ENCODE measurements around the gene SLC26A1. TPM values are rescaled to one million over a fixed set of nuclear protein-coding genes. Genes with fewer than 3 reads are reported as not detected.
"Not testable (repeated sequence)": the region's sequence is repeated elsewhere in the genome, so short reads cannot be mapped to it uniquely, and the experiment has no call there.

The SLC26A1 gene
- total and polyA plus RNA-seq, 2 donors, result 0.14 to 0.41 TPM

GRCh38 chr4:982814-983213, 10.4 kb downstream of the SLC26A1 start:
- Histone ChIP-seq H3K27me3 (ENCODE audit: control insufficient read depth in 2 of 2, insufficient read depth in 1 of 2, low read length in 1 of 2) (peaks cover 0 to 11% of the 10 kb centered on the region in 2 donors), H3K4me3 (ENCODE audit: low read length in 2 of 2) (no peak overlapping the region), H3K36me3 (ENCODE audit: control insufficient read depth in 2 of 2, insufficient read depth in 2 of 2, low read length in 1 of 2) (no peaks in the 10 kb centered on the region), H3K9me3 (ENCODE audit: control insufficient read depth in 2 of 2, insufficient read depth in 1 of 2, low read length in 1 of 2) (no peaks in the 10 kb centered on the region), H3K4me1 (ENCODE audit: control insufficient read depth in 2 of 2, insufficient read depth in 2 of 2, low read length in 2 of 2) (peaks cover 21 to 24% of the 10 kb centered on the region in 2 donors), H3K27ac (ENCODE audit: low read depth in 1 of 2, low read length in 1 of 2) (no peak overlapping the region)
- DNase-seq (ENCODE audit: low read depth in 6 of 9, low spot score in 9 of 9), result no peak
- WGBS, result 97% methylated on average over 15 of the region's 15 CpGs

- H3K4me1 ChIP-seq (ENCODE audit: control insufficient read depth in 2 of 2, insufficient read depth in 2 of 2, low read length in 2 of 2), result peaks cover 16 to 18% of the 10 kb centered on the region in 2 donors
- H3K27ac ChIP-seq (ENCODE audit: low read depth in 1 of 2, low read length in 1 of 2), result no peak overlapping the region
- peaks cover 0 to 11% of the 10 kb centered on the region in 2 donors for H3K27me3 ChIP-seq (ENCODE audit: control insufficient read depth in 2 of 2, insufficient read depth in 1 of 2, low read length in 1 of 2)
- no peak overlapping the region for H3K4me3 ChIP-seq (ENCODE audit: low read length in 2 of 2)
- no peak for DNase-seq (ENCODE audit: low read depth in 6 of 9, low spot score in 9 of 9)
- WGBS, result 97% methylated on average over 17 of the region's 17 CpGs
- no peaks in the 10 kb centered on the region for H3K36me3 ChIP-seq (ENCODE audit: control insufficient read depth in 2 of 2, insufficient read depth in 2 of 2, low read length in 1 of 2)
- H3K9me3 ChIP-seq (ENCODE audit: control insufficient read depth in 2 of 2, insufficient read depth in 1 of 2, low read length in 1 of 2), result no peaks in the 10 kb centered on the region
These were observed 10.9 kb downstream of the SLC26A1 start for GRCh38 chr4:982291-982690.

- DNase-seq (ENCODE audit: low read depth in 6 of 9, low spot score in 9 of 9), result no peak
- peaks cover 0 to 9% of the 10 kb centered on the region in 2 donors for H3K9me3 ChIP-seq (ENCODE audit: control insufficient read depth in 2 of 2, insufficient read depth in 1 of 2, low read length in 1 of 2)
- H3K27me3 ChIP-seq (ENCODE audit: control insufficient read depth in 2 of 2, insufficient read depth in 1 of 2, low read length in 1 of 2), result peaks cover 0 to 18% of the 10 kb centered on the region in 2 donors
- no peaks in the 10 kb centered on the region for H3K4me1 ChIP-seq (ENCODE audit: control insufficient read depth in 2 of 2, insufficient read depth in 2 of 2, low read length in 2 of 2)
- H3K4me3 ChIP-seq (ENCODE audit: low read length in 2 of 2), result no peak overlapping the region
- WGBS, result 74% methylated on average over 20 of the region's 20 CpGs
- peak overlapping the region in 1 of 2 donors; percentile 5 for H3K27ac ChIP-seq (ENCODE audit: low read depth in 1 of 2, low read length in 1 of 2)
- no peaks in the 10 kb centered on the region for H3K36me3 ChIP-seq (ENCODE audit: control insufficient read depth in 2 of 2, insufficient read depth in 2 of 2, low read length in 1 of 2)
These were observed 14.1 kb downstream of the SLC26A1 start for GRCh38 chr4:978957-979701.

GRCh38 chr4:976016-976415, 17.2 kb downstream of the SLC26A1 start:
- peaks cover 0 to 38% of the 10 kb centered on the region in 2 donors for H3K27me3 ChIP-seq (ENCODE audit: control insufficient read depth in 2 of 2, insufficient read depth in 1 of 2, low read length in 1 of 2)
- not testable (repeated sequence) for H3K4me3 ChIP-seq (ENCODE audit: low read length in 2 of 2); DNase-seq (ENCODE audit: low read depth in 6 of 9, low spot score in 9 of 9); H3K9me3 ChIP-seq (ENCODE audit: control insufficient read depth in 2 of 2, insufficient read depth in 1 of 2, low read length in 1 of 2); H3K36me3 ChIP-seq (ENCODE audit: control insufficient read depth in 2 of 2, insufficient read depth in 2 of 2, low read length in 1 of 2); H3K27ac ChIP-seq (ENCODE audit: low read depth in 1 of 2, low read length in 1 of 2)
- 97% methylated on average over 19 of the region's 25 CpGs for WGBS
- peaks cover 11 to 19% of the 10 kb centered on the region in 2 donors for H3K4me1 ChIP-seq (ENCODE audit: control insufficient read depth in 2 of 2, insufficient read depth in 2 of 2, low read length in 2 of 2)

GRCh38 chr4:974668-975067, 18.5 kb downstream of the SLC26A1 start:
- H3K9me3 ChIP-seq (ENCODE audit: control insufficient read depth in 2 of 2, insufficient read depth in 1 of 2, low read length in 1 of 2), result peaks cover 0 to 9% of the 10 kb centered on the region in 2 donors
- 96% methylated on average over 9 of the region's 9 CpGs for WGBS
- no peak overlapping the region for H3K27ac ChIP-seq (ENCODE audit: low read depth in 1 of 2, low read length in 1 of 2)
- no peaks in the 10 kb centered on the region for H3K36me3 ChIP-seq (ENCODE audit: control insufficient read depth in 2 of 2, insufficient read depth in 2 of 2, low read length in 1 of 2)
- peaks cover 0 to 39% of the 10 kb centered on the region in 2 donors for H3K27me3 ChIP-seq (ENCODE audit: control insufficient read depth in 2 of 2, insufficient read depth in 1 of 2, low read length in 1 of 2)
- H3K4me3 ChIP-seq (ENCODE audit: low read length in 2 of 2), result no peak overlapping the region
- DNase-seq (ENCODE audit: low read depth in 6 of 9, low spot score in 9 of 9), result no peak
- H3K4me1 ChIP-seq (ENCODE audit: control insufficient read depth in 2 of 2, insufficient read depth in 2 of 2, low read length in 2 of 2), result peaks cover 11 to 19% of the 10 kb centered on the region in 2 donors

- H3K4me1 ChIP-seq (ENCODE audit: control insufficient read depth in 2 of 2, insufficient read depth in 2 of 2, low read length in 2 of 2), result peaks cover 11 to 19% of the 10 kb centered on the region in 2 donors
These were observed 19.5 kb downstream of the SLC26A1 start, which contains the start of gene DGKQ for GRCh38 chr4:973431-974397. Gene DGKQ, minus strand, starts transcription at chr4:973569. Its CDS starts 87 bp downstream, at chr4:973482.

GRCh38 chr4:972651-973424, 20.4 kb downstream of the SLC26A1 start:
- peak in 7 of 9 donors; percentile 20 to 61 (median 29) for DNase-seq (ENCODE audit: low read depth in 6 of 9, low spot score in 9 of 9)
- Histone ChIP-seq H3K27me3 (ENCODE audit: control insufficient read depth in 2 of 2, insufficient read depth in 1 of 2, low read length in 1 of 2) (peaks cover 0 to 47% of the 10 kb centered on the region in 2 donors), H3K4me1 (ENCODE audit: control insufficient read depth in 2 of 2, insufficient read depth in 2 of 2, low read length in 2 of 2) (peaks cover 11 to 19% of the 10 kb centered on the region in 2 donors), H3K36me3 (ENCODE audit: control insufficient read depth in 2 of 2, insufficient read depth in 2 of 2, low read length in 1 of 2) (no peaks in the 10 kb centered on the region), H3K27ac (ENCODE audit: low read depth in 1 of 2, low read length in 1 of 2) (peak overlapping the region in 1 of 2 donors; percentile 46), H3K9me3 (ENCODE audit: control insufficient read depth in 2 of 2, insufficient read depth in 1 of 2, low read length in 1 of 2) (peaks cover 0 to 9% of the 10 kb centered on the region in 2 donors), H3K4me3 (ENCODE audit: low read length in 2 of 2) (peak overlapping the region; percentile 46 to 59)
- 1% methylated on average over 65 of the region's 65 CpGs for WGBS

More at GRCh38 chr4:973431-974397, 19.5 kb downstream of the SLC26A1 start, which contains the start of gene DGKQ:
- H3K27ac ChIP-seq (ENCODE audit: low read depth in 1 of 2, low read length in 1 of 2), result peak within 1 kb of the TSS in 1 of 2 donors; percentile 46
- peaks cover 0 to 38% of the 10 kb centered on the region in 2 donors for H3K27me3 ChIP-seq (ENCODE audit: control insufficient read depth in 2 of 2, insufficient read depth in 1 of 2, low read length in 1 of 2)
- 31% methylated on average over 123 of the region's 123 CpGs for WGBS
- DNase-seq (ENCODE audit: low read depth in 6 of 9, low spot score in 9 of 9), result peak in 8 of 9 donors; percentile 40 to 89 (median 77)
- peak within 1 kb of the TSS; percentile 46 to 59 for H3K4me3 ChIP-seq (ENCODE audit: low read length in 2 of 2)
- peaks cover 0 to 9% of the 10 kb centered on the region in 2 donors for H3K9me3 ChIP-seq (ENCODE audit: control insufficient read depth in 2 of 2, insufficient read depth in 1 of 2, low read length in 1 of 2)
- no peaks in the 10 kb centered on the region for H3K36me3 ChIP-seq (ENCODE audit: control insufficient read depth in 2 of 2, insufficient read depth in 2 of 2, low read length in 1 of 2)

- Histone ChIP-seq H3K9me3 (ENCODE audit: control insufficient read depth in 2 of 2, insufficient read depth in 1 of 2, low read length in 1 of 2) (peaks cover 0 to 9% of the 10 kb centered on the region in 2 donors), H3K27ac (ENCODE audit: low read depth in 1 of 2, low read length in 1 of 2) (no peak overlapping the region), H3K36me3 (ENCODE audit: control insufficient read depth in 2 of 2, insufficient read depth in 2 of 2, low read length in 1 of 2) (peaks cover 0 to 3% of the 10 kb centered on the region in 2 donors), H3K4me1 (ENCODE audit: control insufficient read depth in 2 of 2, insufficient read depth in 2 of 2, low read length in 2 of 2) (peaks cover 11 to 19% of the 10 kb centered on the region in 2 donors), H3K4me3 (ENCODE audit: low read length in 2 of 2) (peak overlapping the region; percentile 46 to 59), H3K27me3 (ENCODE audit: control insufficient read depth in 2 of 2, insufficient read depth in 1 of 2, low read length in 1 of 2) (peaks cover 0 to 57% of the 10 kb centered on the region in 2 donors)
- no peak for DNase-seq (ENCODE audit: low read depth in 6 of 9, low spot score in 9 of 9)
- 83% methylated on average over 24 of the region's 24 CpGs for WGBS
These were observed 21.3 kb downstream of the SLC26A1 start for GRCh38 chr4:971666-972500.
